ENCODE measurements around the gene SH3RF1. TPM values are rescaled to one million over a fixed set of nuclear protein-coding genes. Genes with fewer than 3 reads are reported as not detected.

SH3RF1 gene
- total and polyA plus RNA-seq, 10 of the 15 experiments (the other 5 are each of a cell fraction or from before 2014, with no cell fraction given) = 4.5 to 22.5 (median 10.4) TPM

- TF ChIP-seq ZNF207 (IDR thresholded peaks at IDR 0.05; ENCODE audit: borderline replicate concordance) (no peak), FOXK2 (IDR thresholded peaks at IDR 0.05) (no peak), CHD1 (IDR thresholded peaks at IDR 0.05; ENCODE audit: low read depth, low read length) (no peak), E2F4 (IDR thresholded peaks at IDR 0.05; ENCODE audit: low read depth, low read length) (no peak), MTA2 (IDR thresholded peaks at IDR 0.05; ENCODE audit: low read depth) (peak; percentile 90), NRF1 (conservative IDR thresholded peaks at IDR 0.05; ENCODE audit: low read depth, low read length) (no peak), DPF2 (IDR thresholded peaks at IDR 0.05) (0 out of 2 replicates have a peak, but pooled peaks have one; percentile 72), NFIC (IDR thresholded peaks at IDR 0.05; ENCODE audit: low read depth, low read length) (peak; percentile 87), SPI1 (IDR thresholded peaks at IDR 0.05; ENCODE audit: borderline replicate concordance, insufficient read depth, low read depth, low read length) (no peak), MEF2B (IDR thresholded peaks at IDR 0.05; ENCODE audit: partially characterized antibody, poor library complexity, severe bottlenecking) (peak; percentile 88), ZSCAN29 (IDR thresholded peaks at IDR 0.05) (no peak), ZNF622 (IDR thresholded peaks at IDR 0.05) (no peak), MEF2A (IDR thresholded peaks at IDR 0.05; ENCODE audit: insufficient read depth, low read depth, low read length) (peak; percentile 68; the same call in 1 of the 2 replicates), STAT3 (IDR thresholded peaks at IDR 0.05; ENCODE audit: low read depth, low read length) (0 out of 2 replicates have a peak, but pooled peaks have one; percentile 67), ZZZ3 (IDR thresholded peaks at IDR 0.05; ENCODE audit: control insufficient read depth, insufficient read length, low read depth) (no peak), JUNB (IDR thresholded peaks at IDR 0.05) (peak; percentile 97), CREB1 (IDR thresholded peaks at IDR 0.05; ENCODE audit: low read depth) (no peak), PBX3 (IDR thresholded peaks at IDR 0.05; ENCODE audit: insufficient replicate concordance, low read depth, low read length) (no peak), TAF1 (IDR thresholded peaks at IDR 0.05; ENCODE audit: borderline replicate concordance, low read depth, low read length) (no peak), YY1 (IDR thresholded peaks at IDR 0.05; ENCODE audit: low read depth, low read length) (no peak)
- TF ChIP-seq, protein P1, sequence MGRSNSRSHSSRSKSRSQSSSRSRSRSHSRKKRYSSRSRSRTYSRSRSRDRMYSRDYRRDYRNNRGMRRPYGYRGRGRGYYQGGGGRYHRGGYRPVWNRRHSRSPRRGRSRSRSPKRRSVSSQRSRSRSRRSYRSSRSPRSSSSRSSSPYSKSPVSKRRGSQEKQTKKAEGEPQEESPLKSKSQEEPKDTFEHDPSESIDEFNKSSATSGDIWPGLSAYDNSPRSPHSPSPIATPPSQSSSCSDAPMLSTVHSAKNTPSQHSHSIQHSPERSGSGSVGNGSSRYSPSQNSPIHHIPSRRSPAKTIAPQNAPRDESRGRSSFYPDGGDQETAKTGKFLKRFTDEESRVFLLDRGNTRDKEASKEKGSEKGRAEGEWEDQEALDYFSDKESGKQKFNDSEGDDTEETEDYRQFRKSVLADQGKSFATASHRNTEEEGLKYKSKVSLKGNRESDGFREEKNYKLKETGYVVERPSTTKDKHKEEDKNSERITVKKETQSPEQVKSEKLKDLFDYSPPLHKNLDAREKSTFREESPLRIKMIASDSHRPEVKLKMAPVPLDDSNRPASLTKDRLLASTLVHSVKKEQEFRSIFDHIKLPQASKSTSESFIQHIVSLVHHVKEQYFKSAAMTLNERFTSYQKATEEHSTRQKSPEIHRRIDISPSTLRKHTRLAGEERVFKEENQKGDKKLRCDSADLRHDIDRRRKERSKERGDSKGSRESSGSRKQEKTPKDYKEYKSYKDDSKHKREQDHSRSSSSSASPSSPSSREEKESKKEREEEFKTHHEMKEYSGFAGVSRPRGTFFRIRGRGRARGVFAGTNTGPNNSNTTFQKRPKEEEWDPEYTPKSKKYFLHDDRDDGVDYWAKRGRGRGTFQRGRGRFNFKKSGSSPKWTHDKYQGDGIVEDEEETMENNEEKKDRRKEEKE (IDR thresholded peaks at IDR 0.05) = no peak
- TF ChIP-seq, protein P2, sequence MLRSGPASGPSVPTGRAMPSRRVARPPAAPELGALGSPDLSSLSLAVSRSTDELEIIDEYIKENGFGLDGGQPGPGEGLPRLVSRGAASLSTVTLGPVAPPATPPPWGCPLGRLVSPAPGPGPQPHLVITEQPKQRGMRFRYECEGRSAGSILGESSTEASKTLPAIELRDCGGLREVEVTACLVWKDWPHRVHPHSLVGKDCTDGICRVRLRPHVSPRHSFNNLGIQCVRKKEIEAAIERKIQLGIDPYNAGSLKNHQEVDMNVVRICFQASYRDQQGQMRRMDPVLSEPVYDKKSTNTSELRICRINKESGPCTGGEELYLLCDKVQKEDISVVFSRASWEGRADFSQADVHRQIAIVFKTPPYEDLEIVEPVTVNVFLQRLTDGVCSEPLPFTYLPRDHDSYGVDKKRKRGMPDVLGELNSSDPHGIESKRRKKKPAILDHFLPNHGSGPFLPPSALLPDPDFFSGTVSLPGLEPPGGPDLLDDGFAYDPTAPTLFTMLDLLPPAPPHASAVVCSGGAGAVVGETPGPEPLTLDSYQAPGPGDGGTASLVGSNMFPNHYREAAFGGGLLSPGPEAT (IDR thresholded peaks at IDR 0.05; ENCODE audit: low read depth) = peak; percentile 57
- TF ChIP-seq, protein P3, sequence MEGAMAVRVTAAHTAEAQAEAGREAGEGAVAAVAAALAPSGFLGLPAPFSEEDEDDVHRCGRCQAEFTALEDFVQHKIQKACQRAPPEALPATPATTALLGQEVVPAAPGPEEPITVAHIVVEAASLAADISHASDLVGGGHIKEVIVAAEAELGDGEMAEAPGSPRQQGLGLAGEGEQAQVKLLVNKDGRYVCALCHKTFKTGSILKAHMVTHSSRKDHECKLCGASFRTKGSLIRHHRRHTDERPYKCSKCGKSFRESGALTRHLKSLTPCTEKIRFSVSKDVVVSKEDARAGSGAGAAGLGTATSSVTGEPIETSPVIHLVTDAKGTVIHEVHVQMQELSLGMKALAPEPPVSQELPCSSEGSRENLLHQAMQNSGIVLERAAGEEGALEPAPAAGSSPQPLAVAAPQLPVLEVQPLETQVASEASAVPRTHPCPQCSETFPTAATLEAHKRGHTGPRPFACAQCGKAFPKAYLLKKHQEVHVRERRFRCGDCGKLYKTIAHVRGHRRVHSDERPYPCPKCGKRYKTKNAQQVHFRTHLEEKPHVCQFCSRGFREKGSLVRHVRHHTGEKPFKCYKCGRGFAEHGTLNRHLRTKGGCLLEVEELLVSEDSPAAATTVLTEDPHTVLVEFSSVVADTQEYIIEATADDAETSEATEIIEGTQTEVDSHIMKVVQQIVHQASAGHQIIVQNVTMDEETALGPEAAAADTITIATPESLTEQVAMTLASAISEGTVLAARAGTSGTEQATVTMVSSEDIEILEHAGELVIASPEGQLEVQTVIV (IDR thresholded peaks at IDR 0.05; ENCODE audit: borderline replicate concordance, partially characterized antibody) = no peak
These were observed 172.7 kb downstream of the SH3RF1 start (continued) for GRCh38 chr4:169098054-169098497.

All from GM12878 (cell line).